ENCODE measurements around the gene AP1S2.

- TF ChIP-seq POLR2A (IDR thresholded peaks at IDR 0.05) (no peak), CTCF (IDR thresholded peaks at IDR 0.05) (no peak)
These were observed 9.4 kb upstream of the AP1S2 start for GRCh38 chrX:15864023-15864422.
